HG03280 (cell line): ENCODE measurements around the gene STK25.

Experiments used
- ATAC-seq: cut with Tn5 transposase; IDR thresholded peaks from one replicate; pipeline ENCODE4 v1.9.1; 2021; ENCODE audit warnings: mild to moderate bottlenecking, moderate library complexity; ENCODE audit not compliant: unreplicated experiment

The STK25 gene

DNA sequence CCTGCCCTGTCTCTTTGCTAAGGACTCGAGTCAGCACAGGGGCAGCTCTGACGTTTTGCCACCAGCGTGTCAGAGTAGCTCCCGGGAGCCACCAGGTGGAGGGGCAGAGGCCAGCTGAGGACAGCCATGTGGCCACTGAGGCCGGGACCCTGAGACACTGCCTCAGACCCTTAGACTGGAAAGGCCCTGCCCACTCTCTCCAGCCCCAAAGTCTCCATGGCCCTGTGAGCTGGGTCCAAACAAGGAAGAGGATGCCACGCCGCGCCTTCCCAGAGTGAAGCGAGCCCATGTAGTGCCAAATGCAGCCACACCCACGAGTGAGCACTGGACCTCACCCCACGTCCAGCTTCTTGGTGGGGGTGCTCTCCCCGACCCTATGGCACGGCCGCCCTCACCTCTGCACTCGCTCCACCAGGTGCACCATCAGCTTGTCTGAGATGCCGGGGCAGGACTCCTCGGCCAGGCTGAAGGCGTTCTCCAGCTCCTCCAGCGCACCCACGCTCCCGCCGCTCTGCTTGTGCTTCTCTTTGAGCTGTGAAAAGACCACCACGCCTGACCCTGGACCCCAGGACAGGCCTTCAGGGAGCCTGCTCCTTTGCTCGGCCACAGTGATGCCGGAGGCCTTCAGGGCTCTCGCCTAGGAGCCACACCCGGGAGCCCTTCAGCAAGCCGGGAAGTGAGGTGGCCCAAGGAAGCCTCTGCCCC, 12.2 kb downstream of the STK25 start:
- no peak for ATAC-seq

DNA sequence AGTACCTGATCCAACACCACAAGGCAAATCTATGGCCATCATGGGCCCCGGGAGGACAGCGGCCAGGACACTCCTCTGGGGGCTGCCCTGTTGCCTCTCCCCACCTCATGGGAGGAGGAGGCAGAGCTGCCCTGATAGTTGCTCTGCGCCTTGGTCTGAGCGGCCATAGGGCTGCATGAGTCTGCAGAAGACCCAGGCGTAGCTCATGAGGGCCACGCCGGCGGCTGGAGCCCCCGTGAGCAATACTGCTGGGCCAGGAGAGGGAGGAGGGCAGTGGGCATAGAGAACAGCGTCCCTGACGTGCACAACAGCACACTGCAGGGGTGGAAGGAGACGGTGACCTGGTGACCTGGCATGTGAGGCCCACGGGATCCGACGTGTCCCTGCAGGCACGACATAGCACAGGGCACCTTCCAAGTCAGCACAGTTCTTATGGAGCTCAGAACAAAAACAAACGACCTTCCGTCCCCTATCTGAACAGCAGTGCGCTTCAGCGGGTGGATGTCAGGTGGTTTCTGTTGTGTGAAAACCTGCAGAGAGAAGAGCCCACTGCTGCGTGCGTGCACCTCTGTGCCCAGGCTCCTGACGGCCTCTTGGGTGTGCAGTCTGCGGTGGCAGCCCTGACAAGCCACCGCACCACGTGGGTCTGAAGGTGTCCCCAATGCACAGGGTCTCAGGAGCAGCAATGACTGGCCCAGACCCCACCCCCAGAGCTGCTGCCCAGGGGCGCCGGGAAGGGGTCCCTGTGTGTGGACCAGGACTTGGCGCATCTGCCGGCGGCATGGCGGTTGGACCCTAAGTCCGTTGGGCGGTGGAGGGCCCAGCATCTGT, 13.0 kb downstream of the STK25 start:
- no peak for ATAC-seq

DNA sequence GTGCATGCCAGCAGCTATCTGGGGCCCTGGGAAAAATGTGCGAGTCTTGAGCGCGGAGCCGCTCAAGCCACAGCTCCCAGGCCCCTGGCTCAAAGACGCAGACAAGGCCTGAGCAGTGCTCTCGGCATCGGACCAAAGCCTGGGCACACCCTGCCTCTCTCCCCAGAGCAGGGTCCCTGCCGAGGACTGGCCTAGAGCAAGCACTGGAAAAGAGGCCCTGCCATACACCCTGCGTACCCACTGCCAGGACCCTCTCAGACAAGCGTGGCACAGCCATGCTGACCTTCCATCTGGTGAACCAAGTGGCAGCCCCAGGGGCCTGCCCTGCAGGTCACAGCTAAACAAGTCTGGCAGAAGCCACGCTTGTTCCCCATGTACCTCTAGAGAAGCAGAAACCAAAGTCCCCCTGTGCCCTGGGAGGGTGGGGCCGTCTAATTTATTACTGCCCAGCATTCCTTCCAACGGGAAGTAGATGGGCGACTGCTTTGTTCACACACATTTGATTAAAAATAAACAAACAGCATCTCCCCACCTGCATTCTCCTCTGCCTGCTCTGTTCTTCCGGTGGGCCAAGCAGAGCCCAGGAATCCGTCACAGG, 14.0 kb downstream of the STK25 start:
- ATAC-seq: no peak

DNA sequence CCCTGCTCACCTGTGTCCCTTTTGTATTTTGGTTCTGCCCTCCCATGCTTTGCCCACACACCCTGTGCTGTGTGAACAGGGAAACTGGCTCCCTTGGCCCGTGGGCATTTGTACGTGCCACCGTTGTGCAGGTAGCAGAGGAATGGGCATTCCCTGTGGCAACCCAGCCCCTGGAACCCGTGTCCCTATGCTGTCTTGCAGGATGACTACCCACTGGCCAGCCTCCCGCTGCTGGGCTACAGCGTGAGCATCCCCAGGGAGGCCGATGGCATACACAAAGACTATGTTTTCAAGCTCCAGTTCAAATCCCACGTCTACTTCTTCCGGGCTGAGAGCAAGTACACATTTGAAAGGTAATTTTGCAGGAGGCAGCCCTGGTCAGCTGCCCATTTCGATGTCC, 15.3 kb downstream of the STK25 start:
- no peak for ATAC-seq

DNA sequence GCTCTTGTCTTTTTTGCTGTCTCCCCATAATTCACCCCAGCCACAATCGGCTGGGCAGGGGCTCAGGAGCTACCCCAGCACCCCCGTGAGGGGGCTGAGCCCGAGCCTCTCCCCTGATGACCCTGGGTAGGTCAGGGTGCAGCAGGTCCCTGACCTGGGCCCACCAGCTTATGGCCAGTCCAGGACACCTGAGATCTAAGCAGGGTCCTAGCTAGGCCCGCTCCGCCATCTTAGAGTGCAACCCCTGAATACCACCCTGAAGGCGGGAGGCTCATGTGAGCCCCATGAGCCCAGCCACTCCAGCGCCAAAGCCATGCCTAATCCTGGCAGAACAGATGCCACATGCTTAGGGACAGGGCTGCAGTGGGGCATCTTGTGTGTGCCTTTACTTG, 16.2 kb downstream of the STK25 start:
- no peak for ATAC-seq

DNA sequence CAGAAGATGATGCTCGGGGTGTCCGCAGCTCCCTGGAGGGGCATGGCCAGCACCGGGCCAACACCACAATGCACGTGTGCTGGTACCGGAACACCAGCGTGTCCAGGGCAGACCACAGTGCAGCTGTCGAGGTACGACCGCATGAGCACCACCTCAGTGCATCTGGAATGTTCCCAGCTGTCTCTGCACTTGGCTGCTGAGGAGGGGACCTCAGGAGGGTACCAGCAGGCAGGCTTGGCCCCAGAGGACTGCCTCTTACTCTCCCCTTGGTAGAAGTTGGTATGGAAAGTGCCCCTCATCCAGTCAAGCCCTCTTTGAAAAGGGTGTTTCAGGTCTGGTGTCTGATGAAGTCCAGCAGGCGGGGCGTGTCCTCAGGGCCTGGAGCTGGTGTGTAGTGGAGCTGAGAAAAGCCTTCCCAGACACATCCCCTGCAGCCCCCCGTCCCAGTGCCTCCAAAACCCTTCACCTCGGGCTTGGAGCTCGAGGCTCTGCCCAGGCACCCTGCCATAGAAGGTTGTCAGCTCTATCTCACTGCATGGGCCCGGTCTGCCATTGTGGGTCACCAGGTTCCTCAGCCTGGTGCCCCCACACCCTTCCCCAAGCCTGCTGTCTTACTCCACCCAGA, 16.7 kb downstream of the STK25 start:
- no peak for ATAC-seq

DNA sequence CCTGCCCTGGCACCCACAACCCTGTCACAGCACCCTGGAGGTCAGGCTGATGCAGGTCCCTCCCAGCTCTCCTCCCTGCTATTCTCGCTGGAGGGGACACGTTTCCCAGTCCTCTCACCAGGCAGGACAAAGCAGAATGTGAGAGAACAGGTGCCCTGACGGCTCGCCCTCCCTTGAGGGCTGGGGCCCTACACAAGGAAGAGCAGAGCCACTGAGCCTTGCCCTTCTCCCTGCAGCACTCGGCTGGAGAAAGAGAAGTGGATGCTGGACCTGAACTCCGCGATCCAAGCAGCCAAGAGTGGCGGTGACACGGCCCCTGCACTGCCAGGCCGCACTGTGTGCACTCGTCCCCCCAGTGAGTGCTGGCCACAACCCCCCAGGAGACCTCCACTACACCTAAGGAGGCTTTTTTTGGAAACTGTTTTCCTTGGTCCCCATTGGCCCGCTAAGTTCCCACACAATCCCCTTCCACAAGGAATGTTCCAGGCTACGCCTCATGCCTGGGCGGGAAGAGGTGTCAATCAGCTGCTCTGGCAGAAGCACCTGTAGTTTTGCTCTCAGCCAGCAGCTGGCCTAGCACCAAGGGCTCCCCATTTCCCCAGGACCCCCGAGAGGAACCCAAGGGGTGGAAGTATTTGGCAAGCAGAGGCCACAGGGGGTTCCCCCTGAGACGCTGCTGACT, 17.4 kb downstream of the STK25 start:
- ATAC-seq: no peak

DNA sequence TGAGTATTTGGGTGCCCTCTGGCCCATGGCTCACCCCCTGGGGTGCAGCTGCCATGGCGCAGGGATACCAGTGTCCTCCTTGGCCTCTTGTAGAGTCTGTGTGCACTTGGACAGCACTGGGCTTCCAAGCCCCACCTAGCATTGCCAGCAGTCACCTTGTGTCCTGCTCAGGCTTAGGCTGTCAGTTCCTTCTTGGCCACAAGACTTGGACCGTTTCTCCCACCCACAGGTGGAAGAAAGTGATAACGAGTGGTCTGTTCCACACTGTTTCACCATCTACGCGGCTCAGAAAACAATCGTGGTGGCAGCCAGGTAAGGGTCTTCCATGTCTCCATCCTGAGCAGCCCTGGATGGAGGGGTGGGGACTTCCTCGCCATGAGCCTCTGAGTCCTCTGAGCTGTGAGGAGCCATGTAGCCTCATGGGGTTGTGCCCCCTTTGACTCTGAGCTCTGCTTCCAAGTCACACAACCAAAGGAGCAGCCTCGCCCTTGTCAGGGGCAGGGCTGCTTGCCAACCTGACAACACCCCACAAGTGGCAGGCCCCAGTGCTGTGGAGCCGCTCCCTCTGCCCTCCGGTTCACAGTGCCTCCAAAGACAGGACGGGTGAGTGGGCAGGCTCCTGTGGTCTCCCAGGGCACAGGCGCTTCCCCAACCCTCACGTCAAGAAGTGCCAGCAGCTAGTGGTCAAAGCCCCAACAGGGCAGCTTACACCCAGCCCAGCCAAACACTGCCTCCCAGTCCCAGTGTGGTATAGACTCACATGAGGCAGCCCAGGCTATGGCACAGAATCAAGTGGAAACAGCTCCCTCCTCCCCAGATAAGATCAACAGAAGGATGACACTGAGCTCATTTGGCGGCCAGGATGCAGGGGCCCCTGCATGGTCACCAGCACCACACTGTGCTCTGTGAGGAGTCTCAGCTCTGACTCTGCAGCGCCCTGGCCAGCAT, 18.4 kb downstream of the STK25 start:
- ATAC-seq: no peak

DNA sequence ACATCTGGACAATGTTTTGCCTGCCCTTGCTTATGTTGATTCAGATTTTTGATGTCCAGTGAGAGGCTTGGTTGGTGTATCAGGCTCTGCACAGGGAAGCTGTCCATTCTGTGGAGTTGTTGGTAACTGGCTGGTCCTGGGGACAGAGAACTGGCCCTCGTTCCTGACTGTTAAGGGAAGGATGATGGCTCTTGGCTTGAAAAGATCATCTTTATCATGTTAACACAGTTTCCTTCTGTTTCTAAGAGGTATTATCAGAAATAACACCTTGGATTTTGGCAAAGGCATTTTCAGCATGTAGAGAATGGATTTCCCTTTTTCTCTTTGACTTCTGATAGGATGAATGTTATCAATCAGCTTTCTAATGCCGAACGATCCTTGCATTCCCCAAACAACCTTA, 19.3 kb downstream of the STK25 start:
- ATAC-seq: no peak

DNA sequence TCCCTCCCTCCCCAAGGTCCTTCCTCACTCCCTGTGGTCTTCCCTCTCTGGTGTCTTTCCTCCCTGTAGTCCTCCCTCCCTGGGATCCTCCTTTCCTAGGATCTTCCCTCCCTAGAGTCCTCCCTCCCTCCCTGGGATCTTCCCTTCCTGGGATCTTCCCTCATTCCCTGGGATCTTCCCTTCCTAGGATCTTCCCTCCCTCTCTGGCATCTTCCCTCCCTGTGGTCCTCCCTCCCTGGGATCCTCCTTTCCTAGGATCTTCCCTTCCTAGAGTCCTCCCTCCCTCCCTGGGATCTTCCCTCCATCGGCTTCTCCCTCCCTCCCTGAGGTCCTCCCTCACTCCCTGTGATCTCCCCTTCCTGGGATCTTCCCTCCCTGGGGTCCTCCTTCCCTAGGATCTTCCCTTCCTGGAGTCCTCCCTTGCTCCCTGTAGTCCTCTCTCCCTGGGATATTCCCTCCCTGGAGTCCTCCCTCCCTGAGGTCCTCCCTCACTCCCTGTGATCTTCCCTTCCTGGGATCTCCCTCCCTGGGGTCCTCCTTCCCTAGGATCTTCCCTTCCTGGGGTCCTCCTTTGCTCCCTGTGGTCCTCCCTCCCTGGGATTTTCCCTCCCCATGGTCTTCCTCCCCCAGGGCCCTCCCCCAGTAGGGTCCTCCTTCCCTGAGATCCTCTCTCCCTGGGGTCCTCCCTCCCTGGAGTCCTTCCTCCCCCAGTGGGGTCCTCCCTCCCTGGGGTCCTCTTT, 23.0 kb downstream of the STK25 start:
- no peak for ATAC-seq

DNA sequence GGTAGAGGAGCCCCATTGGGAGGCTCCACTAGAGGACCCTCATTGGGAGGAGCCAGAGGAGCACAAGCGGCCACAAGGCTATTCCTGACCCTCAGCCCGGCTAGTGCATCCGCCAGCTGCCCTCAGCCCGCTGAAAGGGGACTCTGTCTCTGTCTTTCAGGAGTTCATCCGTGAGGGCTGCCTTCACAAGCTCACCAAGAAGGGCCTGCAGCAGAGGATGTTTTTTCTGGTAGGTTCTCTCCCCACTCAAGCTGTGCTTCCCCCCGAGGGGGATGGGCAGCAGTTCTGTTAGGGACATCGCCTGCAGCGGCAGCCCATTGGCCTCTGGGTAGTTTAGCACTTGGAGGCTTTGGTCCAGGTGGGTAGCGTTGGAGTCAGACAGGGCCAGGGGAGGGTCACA, 25.1 kb downstream of the STK25 start:
- ATAC-seq: no peak

DNA sequence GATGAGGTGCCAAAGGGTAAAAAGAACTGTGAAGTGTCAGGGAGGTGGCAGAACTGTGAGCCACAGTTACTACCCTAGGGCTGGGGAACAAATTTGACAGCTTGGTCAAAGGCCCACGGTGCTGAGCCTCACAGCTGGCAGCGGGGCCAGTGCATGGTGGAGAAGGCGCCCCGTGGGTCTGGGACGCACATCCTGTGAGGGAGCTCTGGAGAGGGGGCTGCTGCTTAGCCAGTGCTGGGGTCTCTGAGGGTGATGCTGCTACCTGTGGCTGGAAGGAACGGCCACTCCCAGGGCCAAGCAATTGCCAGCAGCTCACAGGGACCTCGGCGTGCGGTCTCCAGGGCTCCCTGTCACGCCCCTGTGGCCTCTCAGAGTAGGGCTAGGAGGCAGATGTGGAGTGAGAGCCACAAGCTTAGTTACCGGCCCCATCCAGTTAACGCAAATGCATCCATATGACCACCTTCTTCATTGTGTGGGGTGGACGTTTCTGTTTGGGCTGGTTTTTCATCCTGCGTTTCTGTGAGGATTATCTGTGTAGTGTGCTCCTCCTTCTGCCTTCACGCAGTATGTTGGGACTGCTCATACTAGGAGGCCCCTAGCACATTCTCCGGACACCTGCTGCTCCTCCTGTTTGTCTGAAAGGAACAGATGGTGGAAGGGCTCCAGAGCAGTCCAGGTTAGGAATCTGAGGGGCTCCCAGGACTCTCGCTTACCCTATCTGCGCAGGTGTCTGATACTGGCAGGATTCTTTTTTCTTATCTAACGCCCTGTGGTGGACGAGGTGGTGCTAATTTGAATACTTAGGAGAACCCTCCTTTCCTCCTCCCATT, 26.0 kb downstream of the STK25 start:
- no peak for ATAC-seq

DNA sequence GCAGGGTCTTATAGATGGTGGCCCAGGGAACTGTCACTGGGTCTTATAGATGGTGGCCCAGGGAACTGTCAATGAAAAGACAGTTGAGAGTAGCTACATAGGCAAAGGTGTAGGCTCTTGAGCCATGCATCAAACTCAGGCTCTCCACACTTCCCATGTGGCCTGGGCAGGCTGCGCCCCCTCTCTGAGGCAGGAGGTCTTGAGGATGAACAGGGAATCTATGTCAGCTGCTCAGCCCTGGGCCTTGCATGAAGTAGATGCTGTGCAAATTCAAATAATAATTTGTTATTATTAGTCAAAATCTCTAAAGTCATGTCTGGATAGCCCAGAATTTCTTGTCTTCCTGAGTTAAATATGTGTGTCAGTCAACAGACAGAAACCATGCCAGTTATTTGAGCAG, 26.7 kb downstream of the STK25 start:
- ATAC-seq: no peak

DNA sequence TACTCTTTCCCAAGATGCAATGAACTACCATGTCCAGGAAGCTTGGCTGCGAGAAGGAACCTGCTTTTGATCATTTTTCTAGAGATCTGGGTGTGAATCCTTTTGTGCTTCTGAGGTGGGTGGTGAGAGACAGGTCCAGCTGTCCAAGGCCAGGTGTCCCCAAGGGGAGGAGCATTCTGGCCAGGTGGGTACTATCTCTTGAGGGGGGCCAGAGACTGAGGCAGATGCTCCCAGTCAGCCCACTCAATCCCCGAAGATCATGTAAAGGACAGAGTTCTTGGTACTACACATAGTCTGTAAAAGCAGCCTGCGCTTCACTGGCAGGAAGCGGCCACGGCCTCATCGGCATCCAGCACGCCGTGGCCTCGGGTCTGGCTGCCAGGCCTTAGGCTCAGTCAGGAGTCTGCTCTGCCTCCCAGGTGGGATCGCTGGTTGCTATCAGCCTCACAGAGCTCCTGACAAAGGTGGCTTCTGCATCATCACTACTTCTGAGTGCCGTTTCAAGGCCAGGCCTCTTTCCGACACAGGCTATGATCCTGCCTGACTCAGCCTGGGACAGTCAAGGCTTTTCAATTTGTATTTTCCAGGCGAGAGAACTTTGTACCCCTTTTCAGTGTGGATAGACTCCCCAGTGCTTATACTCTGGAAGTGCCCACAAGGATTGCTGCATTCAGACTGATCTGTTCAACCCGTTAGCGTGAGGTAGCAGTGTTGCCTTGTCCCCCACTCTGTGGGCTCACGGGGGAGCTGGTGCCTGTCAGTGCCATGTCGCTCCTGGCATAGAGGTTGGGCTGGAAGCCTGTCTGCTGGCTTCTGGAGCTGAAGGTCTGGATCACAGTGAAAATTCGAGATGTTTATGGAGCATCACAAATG, 29.1 kb downstream of the STK25 start:
- ATAC-seq: no peak

DNA sequence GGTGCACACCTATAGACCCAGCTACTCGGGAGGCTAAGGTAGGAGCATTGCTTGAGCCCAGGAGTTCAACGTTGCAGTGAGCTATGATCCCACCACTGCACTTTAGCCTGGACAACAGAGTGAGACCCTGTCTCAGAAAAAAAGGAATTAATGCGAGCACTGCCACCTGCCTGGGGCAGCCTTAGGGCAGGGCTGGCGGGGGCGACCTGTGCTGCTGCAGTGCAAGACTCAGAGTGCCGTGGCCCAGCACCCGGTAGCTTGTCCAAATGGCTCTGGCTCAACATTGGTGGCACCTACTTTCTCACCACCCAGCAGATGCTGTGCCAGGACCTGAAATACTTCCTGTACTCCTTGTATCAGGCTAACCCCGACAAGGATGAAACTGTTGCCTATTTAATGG, 30.2 kb downstream of the STK25 start:
- no peak for ATAC-seq

DNA sequence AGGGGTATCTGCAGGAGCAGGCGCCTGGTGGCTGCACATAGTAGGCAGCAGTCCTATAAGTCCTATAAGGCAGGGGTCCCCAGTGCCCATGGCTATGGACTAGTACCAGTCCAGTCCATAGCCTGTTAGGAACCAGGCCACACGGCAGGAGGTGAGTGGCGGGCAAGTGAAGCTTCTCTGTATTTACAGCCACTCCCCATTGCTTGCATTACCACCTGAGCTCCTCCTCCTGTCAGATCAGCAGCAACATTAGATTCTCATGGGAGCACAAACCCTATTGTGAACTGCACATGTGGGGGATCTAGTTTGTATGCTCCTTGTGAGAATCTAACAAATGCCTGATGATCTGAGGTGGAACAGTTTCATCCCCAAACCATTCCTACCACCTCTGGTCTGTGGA, 33.1 kb downstream of the STK25 start:
- ATAC-seq: no peak

DNA sequence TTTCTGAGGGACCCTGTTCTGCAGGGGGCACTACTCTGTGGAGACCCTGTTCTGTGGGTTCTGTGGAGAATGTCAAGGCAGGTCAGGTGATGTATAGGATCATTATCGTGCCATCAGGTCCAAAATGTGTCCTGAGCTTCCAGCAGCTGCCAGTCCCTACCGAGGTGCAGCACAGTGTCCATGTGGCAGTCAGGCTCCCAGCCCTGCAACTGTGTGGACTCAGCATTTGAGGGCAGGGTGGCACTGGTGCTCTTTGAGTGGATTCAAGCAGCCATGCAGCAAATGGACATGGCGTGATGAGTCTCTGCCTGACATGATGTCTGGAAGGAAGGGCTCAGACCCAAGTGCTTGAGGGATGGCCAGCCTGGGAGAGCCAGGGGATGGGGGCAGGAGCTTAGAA, 35.0 kb downstream of the STK25 start:
- ATAC-seq: no peak

DNA sequence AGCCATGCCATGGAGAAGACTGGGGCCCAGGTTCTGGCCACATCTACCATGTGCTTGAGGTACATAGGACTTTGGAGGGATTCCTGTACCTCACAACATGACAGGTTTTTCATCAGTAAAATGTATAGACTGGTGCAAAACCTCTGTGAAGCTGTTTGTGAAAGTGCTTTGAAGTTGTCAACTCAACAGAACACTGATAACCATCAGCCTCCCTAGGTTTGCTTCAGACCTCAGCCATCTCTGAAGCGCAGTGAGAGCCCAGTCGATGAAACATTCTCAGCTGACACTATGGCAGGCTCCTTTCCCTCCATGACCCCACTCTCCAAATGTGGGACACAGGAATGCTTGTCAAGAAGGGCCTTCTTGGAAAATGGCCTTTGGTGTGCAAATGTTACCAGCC, 38.6 kb downstream of the STK25 start:
- no peak for ATAC-seq
